Fibroblast of lung (primary cell): ENCODE results near the gene C1orf232. TPM values are rescaled to one million over a fixed set of nuclear protein-coding genes. Genes with fewer than 3 reads are reported as not detected.

Source experiments
- DNase-seq, 2 donors: peaks; one replicate each; pipeline versions ENCODE4 v3.0.0 to v3.0.0-alpha.2; 2010; ENCODE audit warnings: low read depth in 2 of 2
- H2AFZ ChIP-seq: 2 replicates; pipeline ENCODE4 v1.5.1; 2012; ENCODE audit warnings: low read length, control low read depth, inconsistent platforms
- H3K27ac ChIP-seq: 2 replicates; pipeline ENCODE4 v1.5.1; 2011; ENCODE audit warnings: low read length, control low read depth; ENCODE audit not compliant: insufficient read depth
- H3K27me3 ChIP-seq: 2 replicates; pipeline ENCODE4 v1.5.1; 2011; ENCODE audit warnings: mild to moderate bottlenecking, low read length; ENCODE audit not compliant: control insufficient read depth, insufficient read depth
- H3K36me3 ChIP-seq: 2 replicates; pipeline ENCODE4 v1.5.1; 2011; ENCODE audit warnings: low read length; ENCODE audit not compliant: control insufficient read depth, insufficient read depth
- H3K4me1 ChIP-seq: 2 replicates; pipeline ENCODE4 v1.5.1; 2011; ENCODE audit warnings: low read length; ENCODE audit not compliant: control insufficient read depth, insufficient read depth; ENCODE audit errors: extremely low read depth
- H3K4me2 ChIP-seq: 2 replicates; pipeline ENCODE4 v1.5.1; 2011; ENCODE audit warnings: low read length, control low read depth; ENCODE audit not compliant: insufficient read depth; ENCODE audit errors: extremely low read depth
- H3K4me3 ChIP-seq, 4 experiments: fragments of 200-600 bp in 1 of 4; sonication (generic) in 1 of 4; replicated peaks in 1 of 4; 2 replicates each; pipeline ENCODE4 v1.5.1; 2011 to 2016; ENCODE audit warnings: low read length in 4 of 4, low read depth in 3 of 4, mild to moderate bottlenecking in 3 of 4, control low read depth in 2 of 4, inconsistent platforms in 1 of 4, mixed read lengths in 1 of 4; ENCODE audit not compliant: insufficient read depth in 1 of 4; ENCODE audit errors: control extremely low read depth in 1 of 4
- H3K79me2 ChIP-seq: 2 replicates; pipeline ENCODE4 v1.5.1; 2012; ENCODE audit warnings: mild to moderate bottlenecking, low read length, inconsistent platforms; ENCODE audit not compliant: control insufficient read depth, insufficient read depth
- H3K9ac ChIP-seq: 2 replicates; pipeline ENCODE4 v1.5.1; 2011; ENCODE audit warnings: mild to moderate bottlenecking, low read length, control low read depth; ENCODE audit not compliant: insufficient read depth
- H3K9me3 ChIP-seq: 2 replicates; pipeline ENCODE4 v1.5.1; 2012; ENCODE audit warnings: low read depth, low read length; ENCODE audit not compliant: control insufficient read depth, insufficient read depth
- H4K20me1 ChIP-seq: 2 replicates; pipeline ENCODE4 v1.5.1; 2011; ENCODE audit warnings: low read length; ENCODE audit not compliant: control insufficient read depth, insufficient read depth; ENCODE audit errors: extremely low read depth
- EZH2 ChIP-seq: IDR thresholded peaks from 2 replicates; pipeline ENCODE4 v1.5.1; 2012; ENCODE audit warnings: low read length, control low read depth, mild to moderate bottlenecking; ENCODE audit errors: missing control alignments
- polyA plus RNA-seq, 2 donors: library from polyadenylated mRNA; depleted of rRNA in 1 of 2; stranded (reverse) in 1 of 2; unstranded in 1 of 2; fragments of >200 nt; gene quantifications; 2 replicates each; pipeline ENCODE4 v1.2.1, GENCODE V29; 2011 to 2012; ENCODE audit warnings: missing spikeins in 1 of 2
- total RNA-seq: library from RNA; depleted of rRNA; stranded (reverse); fragments of >200 nt; gene quantifications from 2 replicates; pipeline ENCODE4 v1.2.1, GENCODE V29; 2014
- TF ChIP-seq, protein P1 (sequence below), 2 donors: IDR thresholded peaks in 1 of 2; conservative IDR thresholded peaks in 1 of 2; 1 replicate in 1 of 2; 2 replicates in 1 of 2; pipeline ENCODE4 v1.5.1; 2011 to 2012; ENCODE audit warnings: low read length in 2 of 2, control low read depth in 1 of 2, inconsistent platforms in 1 of 2, low read depth in 1 of 2, mild to moderate bottlenecking in 1 of 2

The C1orf232 gene
- total and polyA plus RNA-seq, 2 donors (not counting 1 experiment from before 2014, with no cell fraction given) = not detected

DNA sequence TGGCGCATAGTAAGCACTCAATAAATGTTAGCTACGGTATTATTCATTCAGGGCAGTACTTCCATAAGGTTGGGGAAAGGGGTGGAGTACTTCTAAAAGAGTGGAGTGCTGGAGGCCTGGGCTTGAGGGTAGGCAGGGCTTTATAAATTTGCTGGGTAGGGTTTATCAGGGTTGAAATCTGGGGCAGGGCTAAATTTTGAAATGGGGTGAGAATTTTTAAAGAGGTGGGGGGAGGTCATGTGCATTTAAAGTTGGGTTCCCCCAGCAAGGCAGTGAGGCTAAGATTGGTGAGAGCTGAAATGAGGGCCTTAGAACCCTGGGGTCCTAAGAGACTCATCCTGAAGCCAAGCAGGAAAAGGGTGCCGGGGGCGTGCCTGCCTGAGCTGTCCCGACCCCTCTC lies 31.6 kb upstream of the C1orf232 start:
- TF ChIP-seq EZH2 = no peak
- TF ChIP-seq, protein P1, sequence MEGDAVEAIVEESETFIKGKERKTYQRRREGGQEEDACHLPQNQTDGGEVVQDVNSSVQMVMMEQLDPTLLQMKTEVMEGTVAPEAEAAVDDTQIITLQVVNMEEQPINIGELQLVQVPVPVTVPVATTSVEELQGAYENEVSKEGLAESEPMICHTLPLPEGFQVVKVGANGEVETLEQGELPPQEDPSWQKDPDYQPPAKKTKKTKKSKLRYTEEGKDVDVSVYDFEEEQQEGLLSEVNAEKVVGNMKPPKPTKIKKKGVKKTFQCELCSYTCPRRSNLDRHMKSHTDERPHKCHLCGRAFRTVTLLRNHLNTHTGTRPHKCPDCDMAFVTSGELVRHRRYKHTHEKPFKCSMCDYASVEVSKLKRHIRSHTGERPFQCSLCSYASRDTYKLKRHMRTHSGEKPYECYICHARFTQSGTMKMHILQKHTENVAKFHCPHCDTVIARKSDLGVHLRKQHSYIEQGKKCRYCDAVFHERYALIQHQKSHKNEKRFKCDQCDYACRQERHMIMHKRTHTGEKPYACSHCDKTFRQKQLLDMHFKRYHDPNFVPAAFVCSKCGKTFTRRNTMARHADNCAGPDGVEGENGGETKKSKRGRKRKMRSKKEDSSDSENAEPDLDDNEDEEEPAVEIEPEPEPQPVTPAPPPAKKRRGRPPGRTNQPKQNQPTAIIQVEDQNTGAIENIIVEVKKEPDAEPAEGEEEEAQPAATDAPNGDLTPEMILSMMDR (conservative IDR thresholded peaks at IDR 0.05 in 1 of 2, IDR thresholded peaks at IDR 0.05 in 1 of 2; ENCODE audit: low read depth in 1 of 2, low read length in 2 of 2) = no peak
- Histone ChIP-seq H3K79me2 (no peaks in the 10 kb centered on the region), H3K4me2 (no peak overlapping the region), H3K4me1 (no peaks in the 10 kb centered on the region), H3K27ac (no peak overlapping the region), H3K4me3 (no peak overlapping the region), H2AFZ (no peak overlapping the region), H3K9me3 (no peaks in the 10 kb centered on the region), H3K27me3 (peaks cover 8% of the 10 kb centered on the region), H3K9ac (no peak overlapping the region), H3K36me3 (no peaks in the 10 kb centered on the region), H4K20me1 (no peaks in the 10 kb centered on the region)
- no peak for DNase-seq

DNA sequence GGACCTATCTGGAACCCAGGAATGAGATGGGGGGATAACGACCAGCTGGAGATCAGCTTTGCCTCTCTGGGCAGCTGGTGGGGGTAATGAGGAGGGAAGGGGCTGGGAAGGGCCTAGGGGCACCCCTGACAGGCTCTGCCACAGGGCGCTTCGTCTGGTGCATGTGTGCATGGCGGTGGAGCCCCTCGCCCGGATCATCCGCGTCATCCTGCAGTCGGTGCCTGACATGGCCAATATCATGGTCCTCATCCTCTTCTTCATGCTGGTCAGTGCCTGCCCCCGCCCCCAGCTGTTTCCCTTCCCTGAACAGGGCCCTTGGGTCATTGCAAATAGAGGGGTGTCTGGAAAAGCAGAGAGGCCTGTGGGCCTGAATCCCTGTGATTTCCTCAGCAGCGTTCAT lies 29.1 kb upstream of the C1orf232 start:
- H2AFZ ChIP-seq = no peak overlapping the region
- no peaks in the 10 kb centered on the region for H4K20me1 ChIP-seq
- no peaks in the 10 kb centered on the region for H3K36me3 ChIP-seq
- H3K27me3 ChIP-seq = peaks cover 10% of the 10 kb centered on the region
- H3K4me1 ChIP-seq = no peaks in the 10 kb centered on the region
- no peak overlapping the region for H3K27ac ChIP-seq
- H3K4me2 ChIP-seq = no peak overlapping the region
- no peak for TF ChIP-seq EZH2
- TF ChIP-seq, protein P1 (conservative IDR thresholded peaks at IDR 0.05 in 1 of 2, IDR thresholded peaks at IDR 0.05 in 1 of 2; ENCODE audit: low read depth in 1 of 2, low read length in 2 of 2) = no peak
- H3K79me2 ChIP-seq = no peaks in the 10 kb centered on the region
- no peak for DNase-seq
- H3K4me3 ChIP-seq = no peak overlapping the region
- no peaks in the 10 kb centered on the region for H3K9me3 ChIP-seq
- H3K9ac ChIP-seq = no peak overlapping the region

DNA sequence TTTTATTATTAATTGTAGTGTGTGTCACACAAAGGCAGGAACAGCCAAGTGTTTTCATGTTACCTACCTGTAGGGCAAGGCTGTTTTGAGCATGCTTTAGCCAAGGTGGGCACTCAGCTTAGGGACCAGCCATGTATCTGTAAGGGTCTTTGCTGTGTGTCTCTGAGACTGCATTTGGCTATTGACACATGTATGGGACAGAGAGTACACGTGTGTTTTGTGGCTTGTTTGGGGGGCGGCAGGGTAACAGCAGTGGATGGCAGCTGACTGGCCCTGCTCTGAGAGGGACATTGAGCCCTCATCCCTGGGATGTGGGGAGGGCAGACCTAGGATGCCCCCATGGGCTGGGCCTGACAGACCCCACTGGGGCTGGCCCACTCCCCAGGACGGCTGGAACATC lies 28.5 kb upstream of the C1orf232 start:
- DNase-seq = no peak
- no peaks in the 10 kb centered on the region for H3K4me1 ChIP-seq

More for the DNA sequence above, 28.5 kb upstream of the C1orf232 start:
- H2AFZ ChIP-seq = no peak overlapping the region
- H3K79me2 ChIP-seq = no peaks in the 10 kb centered on the region
- no peak overlapping the region for H3K27ac ChIP-seq
- H3K9ac ChIP-seq = no peak overlapping the region
- peaks cover 10% of the 10 kb centered on the region for H3K27me3 ChIP-seq
- H3K36me3 ChIP-seq = no peaks in the 10 kb centered on the region
- H3K4me3 ChIP-seq = no peak overlapping the region
- TF ChIP-seq, protein P1 (conservative IDR thresholded peaks at IDR 0.05 in 1 of 2, IDR thresholded peaks at IDR 0.05 in 1 of 2; ENCODE audit: low read depth in 1 of 2, low read length in 2 of 2) = no peak
- TF ChIP-seq EZH2 = no peak
- H3K4me2 ChIP-seq = no peak overlapping the region
- no peaks in the 10 kb centered on the region for H4K20me1 ChIP-seq
- H3K9me3 ChIP-seq = no peaks in the 10 kb centered on the region
